GM12872 (cell line): ENCODE data around the gene TTYH1.

ENCODE experiments used
- TF ChIP-seq, protein P1 (sequence below): IDR thresholded peaks from 3 replicates; pipeline ENCODE4 v1.5.1; 2011; ENCODE audit warnings: low read depth, mild to moderate bottlenecking, low read length, moderate library complexity; ENCODE audit not compliant: insufficient read depth

Gene TTYH1

GRCh38 chr19:54424201-54424600 is 8.9 kb downstream of the TTYH1 start:
- TF ChIP-seq, protein P1, sequence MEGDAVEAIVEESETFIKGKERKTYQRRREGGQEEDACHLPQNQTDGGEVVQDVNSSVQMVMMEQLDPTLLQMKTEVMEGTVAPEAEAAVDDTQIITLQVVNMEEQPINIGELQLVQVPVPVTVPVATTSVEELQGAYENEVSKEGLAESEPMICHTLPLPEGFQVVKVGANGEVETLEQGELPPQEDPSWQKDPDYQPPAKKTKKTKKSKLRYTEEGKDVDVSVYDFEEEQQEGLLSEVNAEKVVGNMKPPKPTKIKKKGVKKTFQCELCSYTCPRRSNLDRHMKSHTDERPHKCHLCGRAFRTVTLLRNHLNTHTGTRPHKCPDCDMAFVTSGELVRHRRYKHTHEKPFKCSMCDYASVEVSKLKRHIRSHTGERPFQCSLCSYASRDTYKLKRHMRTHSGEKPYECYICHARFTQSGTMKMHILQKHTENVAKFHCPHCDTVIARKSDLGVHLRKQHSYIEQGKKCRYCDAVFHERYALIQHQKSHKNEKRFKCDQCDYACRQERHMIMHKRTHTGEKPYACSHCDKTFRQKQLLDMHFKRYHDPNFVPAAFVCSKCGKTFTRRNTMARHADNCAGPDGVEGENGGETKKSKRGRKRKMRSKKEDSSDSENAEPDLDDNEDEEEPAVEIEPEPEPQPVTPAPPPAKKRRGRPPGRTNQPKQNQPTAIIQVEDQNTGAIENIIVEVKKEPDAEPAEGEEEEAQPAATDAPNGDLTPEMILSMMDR, result no peak

DNA sequence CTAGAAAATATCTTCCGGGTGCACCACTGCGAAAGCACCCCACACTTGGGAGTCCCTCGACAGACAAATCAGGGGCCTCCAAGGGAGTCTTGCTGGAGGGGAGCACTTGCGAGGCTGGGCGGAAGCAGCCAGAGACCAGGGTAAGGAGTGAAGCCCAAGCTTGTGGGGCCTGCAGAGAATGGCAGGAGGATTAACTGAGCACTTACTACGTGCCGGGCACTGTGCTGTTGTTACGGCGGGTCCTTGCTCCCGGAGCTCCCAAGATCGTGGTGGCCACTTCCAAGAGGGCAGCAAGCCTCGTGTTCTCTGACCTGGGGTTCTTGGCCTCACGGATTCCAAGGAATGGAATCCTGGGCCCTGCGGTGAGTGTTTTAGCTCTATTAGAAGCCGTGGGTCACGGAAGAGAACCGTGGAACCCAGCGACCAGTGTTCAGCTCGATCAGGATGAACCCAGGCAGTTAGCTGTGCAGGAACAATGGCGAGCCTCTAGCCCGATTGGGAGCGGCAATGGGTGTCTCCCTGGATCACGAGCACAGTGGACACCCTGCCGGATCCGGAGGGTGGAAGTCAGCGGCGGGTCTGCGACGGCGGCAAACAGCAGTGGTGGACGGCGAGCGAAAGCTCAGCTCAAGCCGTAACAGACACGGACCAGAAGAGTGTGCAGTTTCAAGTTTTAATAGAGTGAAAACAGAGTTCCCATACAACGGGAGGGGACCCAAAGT is 9.6 kb downstream of the TTYH1 start:
- TF ChIP-seq, protein P1, result no peak

DNA sequence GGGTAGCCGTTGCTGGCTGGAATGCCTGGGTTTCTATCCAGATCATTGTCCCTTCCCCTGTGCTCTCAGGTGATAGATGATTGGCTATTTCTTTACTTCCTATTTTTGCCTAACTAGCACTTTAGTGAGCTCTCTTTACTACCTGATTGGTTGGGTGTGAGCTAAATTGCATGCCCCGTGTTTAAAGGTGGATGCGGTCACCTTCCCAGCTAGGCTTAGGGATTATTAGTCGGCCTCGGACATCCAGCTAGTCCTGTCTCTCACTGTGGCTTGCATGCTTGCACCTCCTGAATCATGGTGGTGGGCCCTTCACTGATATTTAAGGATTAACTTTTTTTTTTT is 10.1 kb downstream of the TTYH1 start:
- TF ChIP-seq, protein P1, result no peak

GRCh38 chr19:54426291-54426931 is 11.1 kb downstream of the TTYH1 start:
- TF ChIP-seq, protein P1, result no peak

DNA sequence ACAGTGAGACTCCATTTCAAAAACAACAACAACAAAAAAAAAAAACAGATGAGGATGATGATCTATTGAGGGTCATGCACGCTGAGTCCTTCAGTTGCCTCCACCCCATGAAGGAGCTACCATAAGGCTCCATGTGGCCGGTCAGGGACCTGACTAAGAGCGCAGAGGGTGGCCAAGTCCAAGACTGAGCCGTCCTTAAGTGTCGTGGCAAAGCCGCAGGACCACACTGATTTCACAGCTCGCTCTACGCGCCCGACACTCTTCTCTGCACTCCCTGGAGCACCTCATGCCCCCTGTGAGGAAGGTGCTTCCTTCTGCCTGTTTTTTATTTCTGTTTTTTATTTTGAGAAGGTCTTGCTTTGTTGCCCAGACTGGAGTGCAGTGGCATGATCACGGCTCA is 12.3 kb downstream of the TTYH1 start:
- TF ChIP-seq, protein P1, result no peak

- TF ChIP-seq, protein P1, result no peak
These were observed 13.3 kb downstream of the TTYH1 start for GRCh38 chr19:54428323-54429175.

DNA sequence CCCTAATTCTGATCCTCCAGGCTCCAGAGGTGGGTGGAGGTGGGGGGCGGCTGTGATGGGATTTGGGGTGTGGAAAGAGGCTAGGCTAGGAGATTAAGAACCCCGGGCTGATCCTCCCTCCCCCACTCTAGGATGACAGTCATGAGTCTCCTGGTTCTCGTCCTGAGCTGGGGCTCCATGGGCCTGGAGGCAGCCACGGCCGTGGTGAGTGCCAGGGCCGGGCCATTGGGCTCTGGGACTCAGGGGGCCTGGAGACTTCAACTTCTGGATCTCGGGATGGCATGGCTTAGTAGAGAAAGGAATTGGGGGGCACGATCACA is 13.9 kb downstream of the TTYH1 start:
- TF ChIP-seq, protein P1, result no peak
